OCI-LY1 (cell line): ENCODE data around the gene RAD51B.

Source experiments
- H2AFZ ChIP-seq: fragments of 200-600 bp; sonication (generic), shearing (Covaris generic); 2 replicates; pipeline ENCODE4 v1.6.0; 2014; ENCODE audit warnings: antibody characterized with exemption, mild to moderate bottlenecking, low read length
- H3F3A ChIP-seq: fragments of 200-600 bp; sonication (generic), shearing (Covaris generic); 2 replicates; pipeline ENCODE4 v1.6.0; 2014; ENCODE audit warnings: mild to moderate bottlenecking, antibody characterized with exemption, low read length, moderate library complexity; ENCODE audit not compliant: insufficient read depth
- H3K27ac ChIP-seq: fragments of 200-600 bp; sonication (generic); 2 replicates; pipeline ENCODE4 v1.5.1; 2014; ENCODE audit warnings: low read length, mixed run types, mild to moderate bottlenecking, low read depth; ENCODE audit not compliant: poor library complexity, severe bottlenecking
- H3K27me3 ChIP-seq: fragments of 200-600 bp; sonication (generic); 2 replicates; pipeline ENCODE4 v1.6.0; 2014; ENCODE audit warnings: antibody characterized with exemption, mild to moderate bottlenecking, low read length, moderate library complexity; ENCODE audit not compliant: insufficient read depth
- H3K36me3 ChIP-seq: fragments of 200-600 bp; sonication (generic); 2 replicates; pipeline ENCODE4 v1.6.1; 2014; ENCODE audit warnings: mild to moderate bottlenecking, antibody characterized with exemption, low read length, moderate library complexity, mixed read lengths; ENCODE audit not compliant: insufficient read depth
- H3K4me1 ChIP-seq: fragments of 200-600 bp; sonication (generic); 2 replicates; pipeline ENCODE4 v1.5.1; 2014; ENCODE audit warnings: mild to moderate bottlenecking, low read length, moderate library complexity; ENCODE audit not compliant: insufficient read depth, severe bottlenecking
- H3K4me2 ChIP-seq: fragments of 200-600 bp; sonication (generic), shearing (Covaris generic); 2 replicates; pipeline ENCODE4 v1.6.1; 2014; ENCODE audit warnings: low read length
- H3K4me3 ChIP-seq: fragments of 200-600 bp; sonication (generic); 2 replicates; pipeline ENCODE4 v1.5.1; 2014; ENCODE audit warnings: low read length, low read depth, mild to moderate bottlenecking, mixed read lengths; ENCODE audit not compliant: poor library complexity, severe bottlenecking
- H3K79me2 ChIP-seq: fragments of 200-600 bp; shearing (Covaris generic); 2 replicates; pipeline ENCODE4 v1.6.1; 2016; ENCODE audit warnings: mixed run types, low read length, mixed read lengths; ENCODE audit not compliant: insufficient read depth
- H3K9ac ChIP-seq: fragments of 200-600 bp; sonication (generic), shearing (Covaris generic); 2 replicates; pipeline ENCODE4 v1.6.1; 2014; ENCODE audit warnings: mild to moderate bottlenecking, low read length, mixed read lengths
- H3K9me2 ChIP-seq: fragments of 200-600 bp; sonication (generic), shearing (Covaris generic); 2 replicates; pipeline ENCODE4 v1.6.1; 2014; ENCODE audit warnings: low read depth, mild to moderate bottlenecking, low read length, mixed read lengths
- H3K9me3 ChIP-seq: fragments of 200-600 bp; shearing (Covaris generic); 2 replicates; pipeline ENCODE4 v1.6.1; 2014; ENCODE audit warnings: low read length, mixed read lengths
- H4K20me1 ChIP-seq: fragments of 200-600 bp; sonication (generic), shearing (Covaris generic); 2 replicates; pipeline ENCODE4 v1.6.0; 2016; ENCODE audit warnings: mild to moderate bottlenecking, low read length; ENCODE audit not compliant: insufficient read depth
- CTCF ChIP-seq: fragments of 200-600 bp; sonication (generic), shearing (Covaris generic); IDR thresholded peaks from 2 replicates; pipeline ENCODE4 v1.5.1; 2017; ENCODE audit warnings: mild to moderate bottlenecking, antibody characterized with exemption, low read length, moderate library complexity, mixed read lengths
- EZH2 ChIP-seq: fragments of 200-600 bp; sonication (generic), shearing (Covaris generic); IDR thresholded peaks from 2 replicates; pipeline ENCODE4 v1.8.0; 2017; ENCODE audit warnings: borderline replicate concordance, mixed run types, mild to moderate bottlenecking, antibody characterized with exemption, low read length, moderate library complexity, mixed read lengths

Gene RAD51B

GRCh38 chr14:68518166-68518565 lies 698.6 kb downstream of the RAD51B start:
- H3K4me3 ChIP-seq: no peak overlapping the region
- no peaks in the 10 kb centered on the region for H4K20me1 ChIP-seq
- H3K79me2 ChIP-seq: no peaks in the 10 kb centered on the region
- no peaks in the 10 kb centered on the region for H3K9me3 ChIP-seq
- H3F3A ChIP-seq: no peaks in the 10 kb centered on the region
- no peaks in the 10 kb centered on the region for H3K9me2 ChIP-seq
- H3K9ac ChIP-seq: no peak overlapping the region
- no peak overlapping the region for H3K27ac ChIP-seq
- H3K4me2 ChIP-seq: no peak overlapping the region
- peaks cover 13% of the 10 kb centered on the region for H3K4me1 ChIP-seq
- H2AFZ ChIP-seq: no peak overlapping the region
- no peaks in the 10 kb centered on the region for H3K27me3 ChIP-seq
- TF ChIP-seq EZH2 (no peak), CTCF (no peak)
- no peaks in the 10 kb centered on the region for H3K36me3 ChIP-seq

- no peaks in the 10 kb centered on the region for H3K36me3 ChIP-seq
- no peaks in the 10 kb centered on the region for H3K27me3 ChIP-seq
- TF ChIP-seq CTCF (no peak), EZH2 (no peak)
- H3K9me2 ChIP-seq: no peaks in the 10 kb centered on the region
- no peak overlapping the region for H3K9ac ChIP-seq
- no peak overlapping the region for H3K4me3 ChIP-seq
- no peaks in the 10 kb centered on the region for H3F3A ChIP-seq
- no peaks in the 10 kb centered on the region for H3K9me3 ChIP-seq
- peaks cover 4% of the 10 kb centered on the region for H3K4me1 ChIP-seq
- H3K79me2 ChIP-seq: no peaks in the 10 kb centered on the region
- no peak overlapping the region for H2AFZ ChIP-seq
- no peak overlapping the region for H3K27ac ChIP-seq
- no peak overlapping the region for H3K4me2 ChIP-seq
- no peaks in the 10 kb centered on the region for H4K20me1 ChIP-seq
These were observed 699.4 kb downstream of the RAD51B start for GRCh38 chr14:68518761-68519670.

- Histone ChIP-seq H3K36me3 (no peaks in the 10 kb centered on the region), H3K9ac (no peak overlapping the region), H3K9me3 (no peaks in the 10 kb centered on the region), H3F3A (no peaks in the 10 kb centered on the region), H2AFZ (no peak overlapping the region), H3K4me1 (no peaks in the 10 kb centered on the region), H3K9me2 (no peaks in the 10 kb centered on the region), H4K20me1 (no peaks in the 10 kb centered on the region), H3K4me3 (no peak overlapping the region), H3K27ac (no peak overlapping the region), H3K27me3 (no peaks in the 10 kb centered on the region), H3K4me2 (no peak overlapping the region), H3K79me2 (no peaks in the 10 kb centered on the region)
- TF ChIP-seq EZH2 (no peak), CTCF (no peak)
These were observed 700.1 kb downstream of the RAD51B start for GRCh38 chr14:68519671-68520187.
